Lower lobe of right lung (tissue), 2 donors: ENCODE data around the gene SBF1. TPM values are rescaled to one million over a fixed set of nuclear protein-coding genes. Genes with fewer than 3 reads are reported as not detected.
A peak's percentile ranks its signal among the peaks of the same experiment; 100 is the strongest.
"Not testable (repeated sequence)": the region's sequence is repeated elsewhere in the genome, so short reads cannot be mapped to it uniquely, and the experiment has no call there.

Source experiments
- ATAC-seq, 2 donors: fragments of 200-7000 bp; cut with Tn5 transposase; one replicate each; pipeline ENCODE4 v1.9.1; 2020 to 2022; ENCODE audit warnings: mild to moderate bottlenecking in 2 of 2, moderate library complexity in 2 of 2
- DNase-seq: peaks from one replicate; pipeline ENCODE4 v3.0.0-alpha.2; 2020
- H3K27ac ChIP-seq: fragments of 200-600 bp; one replicate; pipeline ENCODE4 v1.8.0; 2022
- H3K27me3 ChIP-seq: fragments of 200-600 bp; one replicate; pipeline ENCODE4 v1.8.0; 2022; ENCODE audit warnings: low read depth
- H3K36me3 ChIP-seq: fragments of 200-600 bp; one replicate; pipeline ENCODE4 v1.8.0; 2022; ENCODE audit warnings: mild to moderate bottlenecking
- H3K4me1 ChIP-seq: fragments of 200-600 bp; one replicate; pipeline ENCODE4 v1.8.0; 2022
- H3K4me3 ChIP-seq: fragments of 200-600 bp; one replicate; pipeline ENCODE4 v1.8.0; 2022; ENCODE audit warnings: mild to moderate bottlenecking
- H3K9me3 ChIP-seq: fragments of 200-600 bp; one replicate; pipeline ENCODE4 v1.8.0; 2022
- intact Hi-C: fragments of 100-400 bp; cut with DNase I; formaldehyde crosslinking; loops from one replicate; pipeline ENCODE4 v1.11.0; 2022
- total RNA-seq: library from RNA; stranded (reverse); fragmentation: NEBNext Ultra II Directional; extraction: Animal tissue kit (Norgen Biotek cat#: 25700); gene quantifications from one replicate; pipeline ENCODE4 v1.2.1, GENCODE V29; 2021
- TF ChIP-seq, protein P1 (sequence below): fragments of 200-600 bp; IDR thresholded peaks from one replicate; pipeline ENCODE4 v1.8.0; 2022; ENCODE audit warnings: antibody characterized with exemption, mild to moderate bottlenecking
- donor health status: DM: no; HTN: yes; CAD: no; lungs with severe emphysema.

Gene SBF1
- total RNA-seq, 1 donor from 2014 or later = 59.0 TPM

DNA sequence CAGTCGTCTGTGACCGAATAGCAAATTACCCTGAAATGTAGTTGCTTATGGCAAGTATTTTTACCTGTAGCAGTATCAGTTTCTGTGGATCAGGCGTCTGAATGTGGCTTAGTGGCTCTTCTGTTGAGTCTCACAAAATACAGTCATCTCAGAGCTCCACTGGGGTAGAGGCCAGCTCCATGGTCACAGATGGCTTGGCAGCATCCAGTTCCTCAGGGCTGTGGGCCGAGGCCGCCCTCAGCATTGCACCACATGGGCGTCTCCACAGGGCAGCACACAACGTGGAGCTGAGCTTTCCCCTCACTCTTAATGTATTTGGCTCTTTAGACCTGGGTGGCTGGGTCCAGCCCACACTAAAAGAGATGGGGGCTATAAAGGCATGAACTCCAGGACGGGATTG lies 57.8 kb downstream of the SBF1 start:
- H3K36me3 ChIP-seq = peaks cover 87% of the 10 kb centered on the region
- intact Hi-C loops = no loop called here
- no peaks in the 10 kb centered on the region for H3K9me3 ChIP-seq
- no peaks in the 10 kb centered on the region for H3K27me3 ChIP-seq
- no peak overlapping the region for H3K27ac ChIP-seq
- H3K4me3 ChIP-seq = no peak overlapping the region
- H3K4me1 ChIP-seq = peaks cover 4% of the 10 kb centered on the region
- DNase-seq (no peak), ATAC-seq (peak in 1 of 2 donors; percentile 52)
- TF ChIP-seq, protein P1, sequence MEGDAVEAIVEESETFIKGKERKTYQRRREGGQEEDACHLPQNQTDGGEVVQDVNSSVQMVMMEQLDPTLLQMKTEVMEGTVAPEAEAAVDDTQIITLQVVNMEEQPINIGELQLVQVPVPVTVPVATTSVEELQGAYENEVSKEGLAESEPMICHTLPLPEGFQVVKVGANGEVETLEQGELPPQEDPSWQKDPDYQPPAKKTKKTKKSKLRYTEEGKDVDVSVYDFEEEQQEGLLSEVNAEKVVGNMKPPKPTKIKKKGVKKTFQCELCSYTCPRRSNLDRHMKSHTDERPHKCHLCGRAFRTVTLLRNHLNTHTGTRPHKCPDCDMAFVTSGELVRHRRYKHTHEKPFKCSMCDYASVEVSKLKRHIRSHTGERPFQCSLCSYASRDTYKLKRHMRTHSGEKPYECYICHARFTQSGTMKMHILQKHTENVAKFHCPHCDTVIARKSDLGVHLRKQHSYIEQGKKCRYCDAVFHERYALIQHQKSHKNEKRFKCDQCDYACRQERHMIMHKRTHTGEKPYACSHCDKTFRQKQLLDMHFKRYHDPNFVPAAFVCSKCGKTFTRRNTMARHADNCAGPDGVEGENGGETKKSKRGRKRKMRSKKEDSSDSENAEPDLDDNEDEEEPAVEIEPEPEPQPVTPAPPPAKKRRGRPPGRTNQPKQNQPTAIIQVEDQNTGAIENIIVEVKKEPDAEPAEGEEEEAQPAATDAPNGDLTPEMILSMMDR = no peak

DNA sequence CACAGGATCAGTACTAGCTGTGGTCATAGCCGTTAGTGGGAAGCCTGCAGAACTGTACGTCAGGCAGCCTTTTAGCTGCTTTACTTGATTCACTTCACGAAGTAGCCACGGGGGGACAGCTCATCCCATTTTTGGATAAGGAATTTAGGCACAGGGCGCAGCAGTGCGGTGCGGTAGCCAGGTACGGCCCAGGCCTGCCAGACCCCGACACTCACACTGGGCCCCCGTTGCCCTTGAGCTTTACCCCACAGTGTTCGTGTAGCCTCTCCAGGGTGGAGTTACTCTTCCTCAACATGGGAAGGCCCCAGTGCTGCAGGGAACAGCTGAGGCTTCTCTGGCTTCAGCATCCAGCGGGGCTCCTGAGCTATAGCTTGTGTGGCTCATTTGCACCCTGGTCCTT lies 59.4 kb downstream of the SBF1 start:
- DNase-seq (no peak), ATAC-seq (no peak)
- no peak overlapping the region for H3K4me3 ChIP-seq
- no peaks in the 10 kb centered on the region for H3K9me3 ChIP-seq
- H3K4me1 ChIP-seq = peaks cover 12% of the 10 kb centered on the region
- intact Hi-C loops = no loop called here
- H3K27ac ChIP-seq = no peak overlapping the region
- H3K36me3 ChIP-seq = peaks cover 75% of the 10 kb centered on the region
- TF ChIP-seq, protein P1 = no peak
- H3K27me3 ChIP-seq = no peaks in the 10 kb centered on the region

DNA sequence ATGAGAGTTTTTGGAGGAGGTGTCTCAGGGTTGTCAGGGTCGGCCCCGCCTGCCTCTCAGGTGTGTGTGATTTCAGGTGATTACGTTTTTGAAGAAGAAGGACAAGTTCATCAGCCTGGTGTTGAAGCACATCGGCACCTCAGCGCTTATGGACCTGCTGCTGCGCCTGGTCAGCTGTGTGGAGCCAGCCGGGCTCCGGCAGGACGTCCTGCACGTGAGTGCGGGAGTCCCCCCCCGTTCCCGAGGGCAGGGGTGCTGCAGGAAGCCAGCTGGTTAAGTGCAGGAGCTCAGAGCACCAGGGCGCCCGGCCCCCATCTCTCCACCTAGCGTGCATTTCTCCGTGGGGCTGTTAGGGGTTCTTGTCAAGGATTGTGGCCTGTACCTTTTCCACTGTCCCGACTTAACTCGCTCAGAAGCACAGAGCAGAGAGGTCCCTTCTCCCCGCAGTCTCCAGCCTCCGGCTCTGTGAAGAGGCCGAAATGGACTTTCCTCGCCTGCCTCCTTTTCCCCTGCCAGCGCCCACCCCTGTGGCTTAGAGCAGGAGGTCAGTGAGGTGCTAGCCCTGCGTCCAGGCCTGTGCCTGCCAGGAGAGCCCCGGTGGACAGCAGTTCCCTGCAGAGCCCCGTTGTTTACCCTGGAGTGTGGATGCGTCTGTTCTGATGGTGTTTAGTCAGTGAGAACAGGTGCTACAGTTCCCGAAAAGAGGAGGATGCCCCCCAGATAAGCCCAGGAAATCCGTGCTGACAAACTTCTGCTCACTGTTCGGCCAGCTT lies 60.2 kb downstream of the SBF1 start:
- DNase-seq (no peak), ATAC-seq (no peak)
- intact Hi-C loops = no loop called here
- H3K27ac ChIP-seq = no peak overlapping the region
- peaks cover 12% of the 10 kb centered on the region for H3K4me1 ChIP-seq
- no peaks in the 10 kb centered on the region for H3K27me3 ChIP-seq
- TF ChIP-seq, protein P1 = no peak
- H3K36me3 ChIP-seq = peaks cover 73% of the 10 kb centered on the region
- H3K9me3 ChIP-seq = no peaks in the 10 kb centered on the region
- no peak overlapping the region for H3K4me3 ChIP-seq

DNA sequence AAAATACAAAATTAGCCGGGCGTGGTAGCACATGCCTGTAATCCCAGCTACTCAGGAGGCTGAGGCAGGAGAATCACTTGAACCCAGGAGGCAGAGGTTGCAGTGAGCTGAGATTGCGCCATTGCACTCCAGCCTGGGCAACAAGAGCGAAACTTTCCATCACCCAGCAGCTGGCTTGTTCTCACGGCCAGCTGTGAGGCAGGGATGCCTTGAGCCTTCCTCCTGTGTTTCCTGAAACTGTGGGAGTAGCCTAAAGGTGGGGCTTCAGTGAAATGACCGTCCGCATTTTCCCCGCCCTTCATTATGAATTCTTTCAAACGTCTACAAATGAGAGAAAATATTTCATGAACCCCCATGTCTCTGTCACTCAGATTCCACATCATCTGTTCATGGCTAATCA lies 65.9 kb downstream of the SBF1 start:
- ATAC-seq, H3K27ac ChIP-seq, H3K4me3 ChIP-seq, H3K9me3 ChIP-seq, DNase-seq, H3K27me3 ChIP-seq, intact Hi-C loops: not testable (repeated sequence)
- Histone ChIP-seq H3K4me1 (peaks cover 15% of the 10 kb centered on the region), H3K36me3 (peaks cover 49% of the 10 kb centered on the region)

DNA sequence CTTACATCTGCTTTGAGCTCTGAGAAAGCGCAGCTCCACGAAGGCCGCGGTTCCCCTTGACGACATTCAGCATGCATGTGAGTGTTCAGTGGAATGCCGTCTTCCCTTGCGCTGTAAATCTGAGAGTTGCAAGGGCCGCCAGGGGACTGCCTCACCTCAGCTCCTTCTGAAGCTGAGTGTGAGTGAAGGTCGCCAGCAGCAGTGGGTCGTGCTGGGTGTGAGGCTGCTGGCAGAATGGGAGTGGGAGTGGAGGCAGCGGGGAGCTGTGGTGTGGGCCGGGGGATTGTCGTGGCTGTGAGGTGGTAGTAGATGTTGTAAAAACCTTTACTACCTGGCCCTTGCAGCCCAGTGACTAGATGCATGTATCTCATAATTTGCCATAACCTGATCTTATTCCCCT lies 66.5 kb downstream of the SBF1 start:
- intact Hi-C loops = no loop called here
- DNase-seq = no peak
- no peaks in the 10 kb centered on the region for H3K27me3 ChIP-seq
- H3K27ac ChIP-seq = no peak overlapping the region
- TF ChIP-seq, protein P1 = no peak
- H3K9me3 ChIP-seq = no peaks in the 10 kb centered on the region
- H3K4me1 ChIP-seq = peaks cover 22% of the 10 kb centered on the region
- ATAC-seq = no peak
- H3K4me3 ChIP-seq = no peak overlapping the region
- peaks cover 45% of the 10 kb centered on the region for H3K36me3 ChIP-seq

DNA sequence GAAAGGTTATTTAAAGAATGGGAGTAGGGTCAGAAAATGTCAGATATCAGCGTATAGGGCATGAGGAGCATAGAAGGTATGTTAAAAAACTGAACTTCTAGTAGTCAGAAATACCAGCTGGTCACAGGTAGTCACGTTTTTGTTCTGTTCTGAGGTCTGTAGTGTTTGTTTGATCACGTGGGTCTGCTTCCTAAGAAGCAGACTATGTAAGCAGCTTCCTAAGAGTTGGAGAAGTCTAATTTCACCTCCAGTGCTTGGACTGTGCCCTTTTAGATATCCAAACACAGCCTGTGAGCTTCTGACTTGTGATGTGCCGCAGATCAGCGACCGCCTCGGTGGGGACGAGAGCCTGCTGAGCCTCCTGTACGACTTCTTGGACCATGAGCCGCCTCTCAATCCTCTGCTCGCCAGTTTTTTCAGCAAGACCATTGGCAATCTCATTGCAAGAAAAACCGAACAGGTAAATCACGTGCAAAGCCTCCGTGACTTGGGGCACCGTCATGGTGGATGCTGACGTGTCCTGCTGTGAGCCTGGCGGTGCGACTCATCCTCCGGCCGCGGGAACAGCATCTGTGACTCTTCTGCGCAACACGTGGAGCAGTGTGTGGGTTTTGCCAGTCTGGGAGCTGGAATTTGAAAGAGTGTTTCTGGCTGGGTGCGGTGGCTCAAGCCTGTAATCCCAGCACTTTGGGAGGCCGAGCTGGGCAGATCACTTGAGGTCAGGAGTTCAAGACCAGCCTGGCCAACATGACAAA lies 68.2 kb downstream of the SBF1 start:
- no peak overlapping the region for H3K4me3 ChIP-seq
- TF ChIP-seq, protein P1 = no peak
- H3K9me3 ChIP-seq = no peaks in the 10 kb centered on the region
- peak in 1 of 2 donors; percentile 51 for ATAC-seq
- H3K36me3 ChIP-seq = peaks cover 60% of the 10 kb centered on the region
- H3K27ac ChIP-seq = no peak overlapping the region
- H3K4me1 ChIP-seq = peaks cover 23% of the 10 kb centered on the region
- no peak for DNase-seq
- intact Hi-C loops = no loop called here
- no peaks in the 10 kb centered on the region for H3K27me3 ChIP-seq
